AG04450 (cell line): ENCODE data around the gene DEFB119. TPM values are rescaled to one million over a fixed set of nuclear protein-coding genes. Genes with fewer than 3 reads are reported as not detected.

Experiments
- CTCF ChIA-PET: fragments of 300-600, 350-600 bp; formaldehyde crosslinking; extraction: SDS; loops from one replicate; lab custom pipeline; 2022; ENCODE audit warnings: antibody characterized with exemption, inconsistent platforms; lab: Charles Lee
- POLR2A ChIA-PET: fragments of 350-600 bp; formaldehyde crosslinking; extraction: SDS; loops from one replicate; lab custom pipeline; 2021; ENCODE audit warnings: antibody characterized with exemption, inconsistent platforms; lab: Yijun Ruan, JAX
- DNase-seq: peaks from one replicate; pipeline ENCODE4 v3.0.0-alpha.2; 2011; ENCODE audit warnings: low read depth, low spot score
- H3K27ac ChIP-seq: one replicate; pipeline ENCODE4 v1.5.1; 2012; ENCODE audit warnings: low read depth, low read length, control low read depth
- H3K27me3 ChIP-seq: one replicate; pipeline ENCODE4 v1.6.0; 2012; ENCODE audit warnings: low read length; ENCODE audit not compliant: control insufficient read depth, insufficient read depth
- H3K4me3 ChIP-seq: 2 replicates; pipeline ENCODE4 v1.5.1; 2011; ENCODE audit warnings: mild to moderate bottlenecking, low read depth, low read length, control low read depth
- H3K9me3 ChIP-seq: 2 replicates; pipeline ENCODE4 v1.5.1; 2012; ENCODE audit warnings: low read length; ENCODE audit not compliant: control insufficient read depth, insufficient read depth
- polyA plus RNA-seq: library from polyadenylated mRNA; depleted of rRNA; stranded (reverse); fragments of >200 nt; gene quantifications from 2 replicates; pipeline ENCODE4 v1.2.3, GENCODE V29; 2011; rRNA removed
- small RNA-seq: library from RNA; depleted of rRNA; stranded (forward); fragments of <200 nt; gene quantifications from one replicate; pipeline ENCODE3, GENCODE V24; 2012; ENCODE audit warnings: low read depth; ENCODE audit not compliant: insufficient read length
- TF ChIP-seq, protein P1 (sequence below): IDR thresholded peaks from 2 replicates; pipeline ENCODE4 v1.5.1; 2011; ENCODE audit warnings: low read depth, low read length, control low read depth, inconsistent platforms

Gene DEFB119
- polyA plus RNA-seq, 1 experiment = not detected

DNA sequence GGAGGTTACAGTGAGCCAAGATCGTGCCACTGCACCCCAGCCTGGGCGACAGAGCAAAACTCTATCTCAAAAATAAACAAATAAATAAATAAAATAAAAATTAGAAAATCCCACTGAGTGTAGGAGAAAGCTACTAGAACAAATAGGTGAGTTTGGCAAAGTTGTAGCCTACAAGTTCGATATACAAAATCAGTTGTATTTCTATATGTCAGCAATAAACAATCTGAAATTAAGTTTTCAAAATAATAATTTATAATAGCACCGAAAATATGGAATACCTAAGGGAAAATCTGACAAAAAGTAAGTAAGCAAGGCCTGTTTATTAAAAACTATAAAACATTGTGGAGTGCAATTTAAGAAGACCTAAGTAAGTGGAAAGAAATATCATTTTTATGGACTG, 27.1 kb downstream of the DEFB119 start:
- Histone ChIP-seq H3K9me3 (peaks cover 4% of the 10 kb centered on the region; the same call in 1 of the 2 replicates), H3K27me3 (no peaks in the 10 kb centered on the region), H3K27ac (no peak overlapping the region), H3K4me3 (no peak overlapping the region)
- TF ChIP-seq, protein P1, sequence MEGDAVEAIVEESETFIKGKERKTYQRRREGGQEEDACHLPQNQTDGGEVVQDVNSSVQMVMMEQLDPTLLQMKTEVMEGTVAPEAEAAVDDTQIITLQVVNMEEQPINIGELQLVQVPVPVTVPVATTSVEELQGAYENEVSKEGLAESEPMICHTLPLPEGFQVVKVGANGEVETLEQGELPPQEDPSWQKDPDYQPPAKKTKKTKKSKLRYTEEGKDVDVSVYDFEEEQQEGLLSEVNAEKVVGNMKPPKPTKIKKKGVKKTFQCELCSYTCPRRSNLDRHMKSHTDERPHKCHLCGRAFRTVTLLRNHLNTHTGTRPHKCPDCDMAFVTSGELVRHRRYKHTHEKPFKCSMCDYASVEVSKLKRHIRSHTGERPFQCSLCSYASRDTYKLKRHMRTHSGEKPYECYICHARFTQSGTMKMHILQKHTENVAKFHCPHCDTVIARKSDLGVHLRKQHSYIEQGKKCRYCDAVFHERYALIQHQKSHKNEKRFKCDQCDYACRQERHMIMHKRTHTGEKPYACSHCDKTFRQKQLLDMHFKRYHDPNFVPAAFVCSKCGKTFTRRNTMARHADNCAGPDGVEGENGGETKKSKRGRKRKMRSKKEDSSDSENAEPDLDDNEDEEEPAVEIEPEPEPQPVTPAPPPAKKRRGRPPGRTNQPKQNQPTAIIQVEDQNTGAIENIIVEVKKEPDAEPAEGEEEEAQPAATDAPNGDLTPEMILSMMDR = no peak
- ChIA-PET POLR2A (no interaction called here), CTCF (no interaction called here)
- no peak for DNase-seq

- Histone ChIP-seq H3K27ac (no peak overlapping the region), H3K9me3 (no peaks in the 10 kb centered on the region; the same call in 1 of the 2 replicates), H3K4me3 (no peak overlapping the region), H3K27me3 (no peaks in the 10 kb centered on the region)
- TF ChIP-seq, protein P1 = no peak
- ChIA-PET CTCF (no interaction called here), POLR2A (no interaction called here)
- DNase-seq = no peak
These were observed 34.4 kb downstream of the DEFB119 start for GRCh38 chr20:31355981-31356380.

DNA sequence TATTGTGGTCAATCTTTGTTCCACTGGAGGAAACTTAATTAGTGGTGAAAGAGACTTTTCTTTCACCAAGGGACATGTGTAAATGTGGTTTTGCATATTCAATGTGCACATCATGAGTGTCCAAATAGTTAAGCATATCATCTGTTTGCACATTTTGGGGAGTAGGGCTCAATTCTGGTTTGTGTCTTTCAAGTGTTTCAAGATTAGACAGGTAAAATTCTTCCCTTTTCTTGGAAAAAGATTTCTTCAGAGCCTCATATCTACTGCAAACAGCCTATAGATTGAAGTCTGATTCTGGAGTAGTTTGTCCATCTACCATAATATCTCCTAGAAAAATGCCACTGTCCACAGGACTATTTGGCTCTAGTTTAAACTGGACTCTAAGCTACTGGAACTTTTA, 48.9 kb downstream of the DEFB119 start:
- TF ChIP-seq, protein P1 = no peak
- POLR2A ChIA-PET = no interaction called here
- Histone ChIP-seq H3K9me3 (peaks cover 7% of the 10 kb centered on the region), H3K27ac (no peak overlapping the region), H3K4me3 (no peak overlapping the region), H3K27me3 (no peaks in the 10 kb centered on the region)
- CTCF ChIA-PET = no interaction called here
- DNase-seq = no peak

DNA sequence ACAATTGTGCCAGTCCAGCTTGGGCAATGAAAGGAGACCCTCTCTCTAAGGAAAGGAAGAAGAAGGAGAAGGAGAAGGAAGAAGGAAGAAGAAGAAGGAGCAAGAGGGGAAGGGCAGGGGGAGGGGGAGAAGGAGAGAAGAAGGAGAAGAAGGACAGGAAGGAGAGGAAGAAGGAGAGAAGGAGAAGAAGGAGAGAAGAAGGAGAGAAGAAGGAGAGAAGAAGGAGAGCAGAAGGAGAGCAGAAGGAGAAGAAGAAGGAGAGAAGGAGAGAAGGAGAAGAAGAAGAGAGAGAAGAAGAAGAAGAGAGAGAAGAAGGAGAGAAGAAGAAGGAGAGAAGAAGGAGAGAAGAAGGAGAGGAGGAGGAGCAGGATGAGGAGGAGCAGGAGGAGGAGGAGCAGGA, 59.5 kb downstream of the DEFB119 start:
- ChIA-PET CTCF (no interaction called here), POLR2A (no interaction called here)
- no peaks in the 10 kb centered on the region for H3K27me3 ChIP-seq
- H3K27ac ChIP-seq = no peak overlapping the region
- no peak overlapping the region for H3K4me3 ChIP-seq
- TF ChIP-seq, protein P1 = no peak
- peaks cover 3% of the 10 kb centered on the region; the same call in 1 of the 2 replicates for H3K9me3 ChIP-seq
- no peak for DNase-seq

Small RNA genes within 50 kb of the gene (small RNA-seq; reads per million reads assigned to genes)
- gene DEFB117 (not detected), gene RF00561 (not detected), gene RNA5SP480 (not detected)

Other genes starting within 250 kb of the DEFB119 start
- not detected in 2 replicates for gene DEFB115, start 132.9 kb downstream of the DEFB119 start, polyA plus RNA-seq
- not detected in 2 replicates for gene DEFB116, start 82.0 kb downstream of the DEFB119 start, polyA plus RNA-seq
- gene DEFB118, start 22.0 kb downstream of the DEFB119 start, polyA plus RNA-seq = not detected in 2 replicates
- gene DEFB121, start 15.6 kb upstream of the DEFB119 start, polyA plus RNA-seq = not detected in 2 replicates
- not detected in 2 replicates for gene DEFB123, start 50.0 kb upstream of the DEFB119 start, polyA plus RNA-seq
- gene DEFB124, start 84.5 kb upstream of the DEFB119 start, polyA plus RNA-seq = not detected in 2 replicates
- not detected in 2 replicates for gene REM1, start 84.7 kb upstream of the DEFB119 start, polyA plus RNA-seq
- 167 and 203 TPM in 2 replicates for gene HM13, start 123.9 kb upstream of the DEFB119 start, polyA plus RNA-seq
- 7.8 and 11.1 TPM in 2 replicates for gene ID1, start 214.7 kb upstream of the DEFB119 start, polyA plus RNA-seq
- not detected in 2 replicates for gene COX4I2, start 247.3 kb upstream of the DEFB119 start, polyA plus RNA-seq